Activated gamma-delta T cell treated with anti-CD3 and anti-CD28 coated beads, Interleukin-2, amount 50 U/mL, for 16 hours (primary cell): ENCODE data around the gene RIPOR1.
"Not testable (repeated sequence)": the region's sequence is repeated elsewhere in the genome, so short reads cannot be mapped to it uniquely, and the experiment has no call there.

Experiments used
- DNase-seq: peaks from one replicate; pipeline ENCODE4 v3.0.0-alpha.2; 2020; ENCODE audit warnings: low read depth

RIPOR1 gene

DNA sequence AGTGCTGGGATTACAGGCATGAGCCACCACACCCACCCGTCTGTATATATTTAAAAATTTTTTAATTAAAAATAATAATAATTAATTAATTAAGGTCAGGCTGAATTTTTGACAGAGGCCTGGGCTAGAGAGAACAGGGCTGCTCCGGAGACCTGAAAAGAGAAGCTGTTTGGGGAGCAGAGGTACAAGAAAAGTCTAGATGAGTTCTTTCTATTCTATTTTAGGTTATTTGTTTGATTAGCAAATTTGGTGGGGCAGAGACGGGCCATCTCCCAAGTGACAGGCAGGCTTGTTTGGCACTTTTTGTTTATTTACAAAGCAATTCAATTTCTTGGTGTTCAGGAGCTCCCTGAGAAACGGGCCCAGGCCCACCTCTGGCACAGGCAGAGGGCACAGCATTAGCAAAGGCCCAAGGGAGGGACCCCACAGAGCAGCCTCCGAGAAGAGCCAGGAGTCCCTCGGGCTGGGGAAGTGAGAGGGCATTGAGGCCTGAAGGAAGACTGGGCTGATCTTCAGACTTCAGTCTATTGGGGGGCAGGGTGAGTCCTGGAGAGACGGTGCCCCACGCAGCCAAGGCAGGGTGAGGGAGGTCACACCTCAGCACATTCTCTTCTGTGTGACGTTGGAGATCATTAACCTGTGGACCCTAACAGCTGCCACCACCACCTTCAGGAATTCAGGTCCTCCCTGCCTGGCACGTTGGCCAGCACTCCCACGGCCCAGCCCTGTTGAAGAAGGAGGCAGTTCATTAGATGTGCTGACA is 10.8 kb upstream of the RIPOR1 start:
- no peak for DNase-seq

DNA sequence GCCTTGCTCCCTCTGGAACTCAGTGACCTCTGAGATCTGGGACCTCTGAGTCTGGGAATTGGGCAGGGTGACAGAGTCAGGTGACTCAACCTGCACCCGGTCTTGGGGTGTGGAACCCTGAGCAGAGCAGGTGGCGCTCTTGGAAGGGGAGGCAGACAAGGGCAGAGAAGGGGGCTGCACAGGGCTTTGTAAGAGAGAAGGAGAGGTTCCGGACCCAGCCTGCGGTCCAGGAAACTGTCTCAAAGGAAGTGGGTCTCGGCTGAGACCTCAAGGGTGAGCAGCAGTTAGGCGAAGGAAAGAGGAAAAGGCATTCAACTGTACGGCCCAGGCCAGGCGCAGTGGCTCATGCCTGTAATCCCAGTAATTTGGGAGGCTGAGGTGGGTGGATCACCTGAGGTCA is 10.0 kb upstream of the RIPOR1 start:
- DNase-seq = no peak

DNA sequence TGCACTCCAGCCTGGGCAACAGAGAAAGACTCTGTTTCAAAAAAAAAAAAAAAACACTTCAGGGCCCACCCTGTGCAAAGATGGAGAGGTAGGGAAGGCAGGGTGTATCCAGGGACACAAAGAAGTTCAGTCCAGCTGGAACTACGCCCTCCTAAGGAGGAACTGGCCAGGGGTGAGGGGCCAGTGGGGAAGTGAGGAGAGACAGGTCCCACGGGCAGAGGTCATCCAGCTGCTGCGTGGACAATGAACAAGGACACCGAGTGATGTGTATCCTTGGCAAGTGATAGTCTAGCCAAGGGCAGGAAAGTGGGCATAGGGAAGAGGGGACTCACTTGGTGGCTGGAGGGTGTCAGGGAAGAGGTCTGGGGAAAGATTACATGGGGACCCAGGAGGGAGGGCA is 9.4 kb upstream of the RIPOR1 start:
- DNase-seq = no peak

DNA sequence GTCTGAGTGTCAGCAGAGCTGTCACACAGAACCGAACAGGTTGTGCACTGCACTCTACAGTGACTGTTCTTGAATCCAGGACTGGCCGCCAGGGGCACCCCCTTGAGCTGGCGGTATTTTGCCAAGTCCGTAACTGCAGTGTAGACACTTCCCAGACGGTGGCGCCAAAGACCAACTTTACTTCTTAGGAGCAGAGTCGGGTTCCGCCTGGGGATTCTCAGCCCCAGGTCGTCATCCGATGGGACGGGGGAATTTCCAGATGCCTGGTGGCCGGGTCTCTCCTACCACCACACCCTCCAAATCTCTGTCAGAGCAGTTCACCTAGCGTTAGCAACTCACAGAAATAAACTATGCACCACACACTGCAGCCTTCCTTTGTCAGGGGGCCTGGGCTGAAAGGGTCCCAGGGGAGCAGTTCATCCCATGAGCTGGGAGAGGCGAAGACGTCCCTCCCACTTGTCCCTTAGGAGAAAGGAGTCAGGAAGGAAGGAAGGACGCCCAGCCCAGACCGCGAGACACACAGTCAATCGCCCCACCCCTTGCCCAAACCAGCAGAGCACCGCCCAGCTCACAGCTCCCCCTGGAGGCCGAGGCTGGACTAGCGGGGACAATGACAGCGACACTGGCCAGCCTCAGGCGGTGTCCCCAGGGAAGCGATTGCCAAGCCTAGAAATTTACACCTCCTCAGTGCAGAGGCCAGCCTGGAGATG is 7.4 kb upstream of the RIPOR1 start:
- peak; percentile 96 for DNase-seq

DNA sequence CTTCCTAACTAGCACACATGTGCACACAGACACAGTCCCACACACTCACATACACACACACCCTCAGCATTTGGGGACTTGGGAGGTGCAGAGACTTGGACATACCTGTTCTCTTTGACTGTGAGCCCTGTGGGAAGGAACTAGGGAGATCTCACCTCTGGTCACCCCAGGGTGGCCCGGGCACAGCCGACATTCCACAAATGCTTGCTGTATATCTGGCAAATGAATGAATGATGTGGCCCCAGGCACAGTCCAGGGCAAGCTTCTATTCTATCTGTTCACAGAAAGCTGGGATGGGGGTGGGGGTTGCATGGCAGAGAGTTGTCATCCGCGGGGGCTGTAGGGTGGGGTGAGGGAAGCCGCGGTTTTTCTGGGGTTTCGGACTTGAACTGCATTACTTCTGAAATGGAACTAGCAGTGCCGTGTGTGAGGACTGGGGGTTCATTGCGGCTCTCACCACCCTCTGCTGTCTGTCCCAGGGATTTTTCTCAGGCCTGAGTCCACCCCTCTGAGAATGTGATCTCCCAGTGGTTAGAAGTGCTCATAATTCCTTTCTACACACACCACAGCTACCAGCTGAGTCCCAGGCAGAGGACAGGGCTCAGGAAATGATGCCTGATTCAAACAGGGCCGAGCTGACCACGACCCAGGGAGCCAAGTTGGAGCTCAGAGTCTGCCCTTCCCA is 3.3 kb upstream of the RIPOR1 start:
- DNase-seq = no peak

DNA sequence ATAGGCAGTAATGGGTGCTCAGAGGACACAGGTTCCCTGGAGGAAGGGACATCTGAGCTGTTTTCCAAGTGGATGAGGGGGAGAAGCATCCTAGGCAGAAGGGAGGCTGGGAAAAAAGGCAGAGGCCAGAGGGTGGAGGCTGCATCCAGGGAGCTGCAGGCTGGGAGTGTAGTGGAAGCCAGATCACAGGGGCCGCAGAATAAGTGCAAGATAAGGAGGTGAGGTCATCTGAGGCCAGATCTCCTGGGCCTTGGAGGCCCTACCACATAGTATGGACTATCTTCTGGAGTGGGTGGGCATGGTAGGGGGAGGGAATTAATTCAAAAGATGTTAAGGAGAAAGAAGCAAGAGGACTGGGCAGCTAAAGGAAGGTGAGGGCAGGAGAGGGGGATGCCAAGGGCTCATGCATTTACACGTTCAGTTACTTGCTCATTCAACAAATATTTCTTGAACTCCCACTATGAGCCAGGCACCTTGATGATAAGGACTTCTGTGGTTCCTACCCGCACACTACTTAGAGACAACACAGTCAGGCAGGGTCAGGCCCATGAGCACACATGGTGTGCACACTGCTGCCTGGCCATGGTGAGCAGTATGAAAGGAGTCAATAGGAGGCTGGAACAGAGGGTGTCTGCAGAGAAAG is 2.4 kb upstream of the RIPOR1 start:
- no peak for DNase-seq

DNA sequence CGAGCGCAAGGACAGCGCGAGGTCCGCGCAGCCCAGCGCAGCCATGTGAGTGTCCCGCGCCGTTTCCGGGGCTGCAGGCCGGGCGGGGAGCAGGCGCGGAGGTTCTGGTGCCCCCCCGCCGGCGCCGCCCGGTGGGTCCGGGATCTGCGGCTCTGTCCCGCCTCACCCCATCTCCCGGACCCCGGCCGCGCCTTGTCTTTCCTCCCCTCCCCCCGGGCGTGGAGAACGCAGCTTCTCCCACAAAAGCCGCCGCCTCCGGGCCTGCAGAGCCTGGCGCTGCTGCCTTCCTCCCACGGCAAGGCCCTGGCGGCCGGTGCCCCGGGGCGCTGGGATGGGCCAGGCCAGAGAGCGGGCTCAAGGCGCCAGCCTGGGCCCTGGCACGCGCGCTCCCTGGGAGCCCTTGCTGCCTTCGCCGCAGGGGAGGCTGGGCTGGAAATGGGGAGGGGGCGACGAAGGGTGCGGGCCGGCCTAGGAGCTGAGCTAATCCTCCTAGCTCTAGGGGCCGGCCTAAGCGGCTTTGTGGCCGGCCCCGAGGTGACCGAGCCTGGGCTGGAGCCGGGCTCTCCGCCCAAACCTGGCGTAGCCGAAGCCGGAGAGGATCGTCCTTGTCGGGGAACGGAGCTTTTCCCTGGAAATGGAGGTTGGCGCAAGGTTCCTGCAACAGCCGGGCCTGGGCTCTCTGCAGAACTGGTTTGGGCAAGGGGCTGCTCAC is 397 bp downstream of the RIPOR1 start:
- DNase-seq = no peak

DNA sequence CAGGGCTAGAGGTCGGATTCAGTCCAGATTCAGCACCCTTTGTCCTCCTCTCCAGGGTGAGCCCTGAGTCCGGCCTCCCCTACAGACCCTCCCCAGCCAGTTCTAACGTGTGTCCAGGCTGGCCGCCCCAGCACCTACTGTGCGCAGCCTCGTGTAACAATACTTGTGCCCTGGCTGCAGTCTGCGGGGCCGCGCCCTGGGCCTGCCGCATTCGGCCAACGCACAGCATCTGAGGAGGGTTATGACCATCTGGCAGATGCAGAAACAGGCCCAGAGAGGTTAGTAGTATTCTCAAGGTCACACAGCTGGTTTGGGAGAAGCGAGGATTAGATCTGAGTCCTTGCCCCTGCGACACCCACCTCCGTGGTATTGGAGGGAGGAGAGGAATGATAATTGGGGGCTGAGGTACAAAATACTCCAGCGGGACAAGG is 968 bp downstream of the RIPOR1 start:
- DNase-seq = no peak

DNA sequence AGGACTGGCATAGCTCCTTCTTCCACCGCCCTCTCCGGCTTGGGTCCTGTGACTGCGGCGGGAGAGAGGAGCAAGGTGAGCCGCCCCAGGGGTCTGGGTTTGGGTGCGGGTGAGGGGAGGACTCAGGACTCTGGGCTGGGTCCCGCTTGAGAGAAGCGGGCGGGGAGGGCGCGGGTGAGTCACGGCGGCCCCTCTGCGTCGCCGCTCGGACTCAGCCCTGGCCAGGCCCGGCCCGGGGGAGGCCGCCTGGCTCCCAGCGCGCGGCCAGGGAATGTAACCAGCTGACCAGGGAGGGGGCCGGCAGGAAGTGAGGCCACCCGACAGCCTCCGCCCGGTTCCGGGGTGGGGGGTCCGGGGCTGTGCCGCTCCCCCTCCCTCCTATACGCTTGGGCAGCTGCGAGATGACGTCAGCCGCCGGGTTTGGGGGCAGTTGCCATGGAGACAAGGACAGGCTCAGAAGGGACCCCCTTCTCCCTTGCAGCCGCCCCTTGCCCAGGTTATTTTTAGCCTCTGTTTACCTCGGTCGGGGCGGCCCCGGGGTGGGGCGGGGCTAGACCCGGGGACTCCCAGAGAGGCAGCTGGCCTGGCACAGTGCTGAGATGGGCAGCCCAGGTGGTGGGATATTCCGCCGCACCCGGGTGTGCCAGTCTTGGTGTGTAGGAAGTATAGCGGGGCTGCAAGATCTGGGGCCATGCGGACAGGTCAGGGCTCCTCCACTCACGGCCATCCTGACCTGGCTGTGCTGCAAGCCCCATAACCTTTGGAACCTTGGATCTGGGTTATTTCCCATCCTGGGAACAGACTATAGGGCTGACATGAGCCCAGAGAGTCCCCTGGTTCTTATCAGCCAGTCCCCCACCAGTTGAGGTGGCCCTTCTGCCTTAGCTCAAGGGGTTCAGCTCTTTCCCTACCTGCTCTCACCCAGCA is 1.6 kb downstream of the RIPOR1 start:
- DNase-seq = no peak

DNA sequence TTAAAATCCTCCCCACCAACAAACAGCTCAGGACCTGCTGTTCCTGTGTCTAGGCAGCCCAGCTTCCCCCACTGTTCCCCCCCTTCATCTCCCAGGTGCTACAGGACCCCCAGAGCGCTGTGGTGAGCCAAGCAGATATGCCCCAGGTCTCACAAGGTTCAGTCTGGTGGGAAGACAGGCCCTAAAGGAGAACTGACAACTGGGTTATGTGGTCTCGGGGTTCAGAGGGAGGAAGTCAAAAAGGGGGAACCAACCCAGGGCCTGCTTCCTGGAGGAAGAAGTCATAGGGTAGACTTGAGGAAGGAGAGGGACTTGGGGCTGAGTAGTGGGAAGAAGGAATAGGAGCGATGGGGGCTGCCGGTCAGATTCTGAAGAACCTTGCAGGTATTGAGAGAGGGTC is 2.6 kb downstream of the RIPOR1 start:
- DNase-seq = no peak

DNA sequence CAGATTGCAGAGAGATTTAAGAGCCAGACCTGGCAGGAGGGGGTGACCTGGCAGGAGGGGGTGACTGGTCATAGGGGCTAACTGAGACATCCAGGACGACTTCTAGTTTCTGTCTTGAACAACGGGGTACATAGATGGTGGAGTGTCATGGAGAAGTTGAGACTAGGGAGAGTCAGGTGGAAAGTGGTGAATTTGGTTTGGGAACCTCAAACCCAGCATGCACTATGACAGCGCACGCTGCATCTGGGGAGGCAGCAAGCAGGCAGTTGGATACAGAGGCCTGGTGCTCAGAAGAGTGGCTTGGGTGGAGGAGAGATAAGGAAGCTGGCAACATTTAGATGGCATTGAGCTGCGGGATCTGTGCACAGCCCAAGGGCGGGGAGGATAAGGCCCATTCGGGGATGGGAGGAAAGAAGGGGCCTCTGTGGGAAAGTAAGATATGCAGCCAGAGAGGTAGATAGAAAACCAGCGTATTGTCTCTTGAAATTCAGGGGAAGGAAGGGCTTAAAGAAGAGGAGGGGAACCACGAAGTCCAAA is 4.5 kb downstream of the RIPOR1 start:
- DNase-seq = no peak

DNA sequence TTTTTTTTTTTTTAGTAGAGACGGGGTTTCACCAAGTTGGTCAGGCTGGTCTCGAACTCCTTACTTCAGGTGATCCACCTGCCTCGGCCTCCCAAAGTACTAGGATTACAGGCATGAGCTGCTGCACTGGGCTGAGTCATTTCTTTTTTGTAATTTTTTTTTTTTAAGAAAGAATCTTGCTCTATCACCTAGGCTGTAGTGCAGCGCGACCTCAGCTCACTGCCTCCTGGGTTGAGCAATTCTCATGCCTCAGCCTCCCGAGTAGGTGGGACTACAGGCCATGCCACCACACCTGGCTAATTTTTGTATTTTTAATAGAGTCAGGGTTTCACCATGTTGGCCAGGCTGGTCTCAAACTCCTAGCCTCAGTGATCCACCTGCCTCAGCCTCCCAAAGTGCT is 5.4 kb downstream of the RIPOR1 start:
- not testable (repeated sequence) for DNase-seq

DNA sequence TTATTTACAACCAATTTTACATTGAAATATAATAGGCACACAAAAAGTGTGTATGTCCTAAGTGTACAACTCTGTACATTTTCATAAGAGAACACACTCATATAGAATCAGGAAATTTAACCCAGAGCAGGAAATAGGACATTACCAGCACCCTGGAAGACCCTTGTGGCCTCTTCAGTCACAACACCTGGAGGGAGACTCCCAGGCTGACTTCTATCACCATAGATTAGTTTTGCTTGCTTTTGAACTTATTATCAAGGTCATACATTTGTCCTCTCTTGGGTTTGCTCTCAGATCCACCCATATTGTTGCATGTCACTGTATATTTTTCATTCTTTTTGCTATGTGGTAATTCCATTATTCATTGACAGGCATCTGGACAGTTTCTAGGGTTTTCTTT is 5.8 kb downstream of the RIPOR1 start:
- no peak for DNase-seq

DNA sequence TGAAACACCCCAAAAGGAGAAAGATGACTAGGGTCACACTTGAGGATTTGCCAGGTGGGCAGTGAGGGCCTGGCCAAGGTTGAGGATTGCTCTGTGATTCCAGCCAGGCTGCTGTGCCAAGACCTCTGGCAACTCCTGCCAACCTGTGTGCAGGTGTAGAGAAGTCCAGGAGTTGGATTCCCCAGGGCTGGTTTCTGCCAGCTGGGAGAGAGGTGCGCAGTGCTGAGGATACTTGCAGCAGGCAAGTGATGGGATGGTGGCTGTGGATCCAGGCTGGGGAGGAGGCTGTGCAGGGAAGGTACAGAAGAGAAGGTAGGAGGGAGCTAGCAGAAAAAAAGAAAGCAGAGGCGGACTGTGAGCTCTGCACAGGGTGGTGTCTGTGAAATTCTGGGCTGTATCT is 6.6 kb downstream of the RIPOR1 start:
- no peak for DNase-seq

DNA sequence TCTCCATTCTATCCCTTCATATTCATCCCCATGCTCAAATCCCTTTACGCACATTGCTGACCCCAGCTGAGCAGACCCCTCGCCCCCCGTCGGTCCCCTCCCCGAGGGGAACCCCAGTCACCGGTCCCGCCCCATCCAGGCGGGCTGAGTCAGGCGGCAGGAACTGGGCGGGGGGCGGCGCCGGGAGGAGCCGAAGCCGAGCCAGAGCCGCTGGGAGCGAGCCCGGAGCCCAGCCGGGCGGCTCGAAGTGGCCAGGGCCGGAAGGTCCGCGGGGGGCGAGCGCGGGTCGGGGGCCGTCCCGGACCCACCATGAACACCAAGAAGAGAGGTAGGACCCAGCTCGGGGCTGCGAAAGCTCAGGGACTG is 8.6 kb downstream of the RIPOR1 start:
- DNase-seq = no peak

DNA sequence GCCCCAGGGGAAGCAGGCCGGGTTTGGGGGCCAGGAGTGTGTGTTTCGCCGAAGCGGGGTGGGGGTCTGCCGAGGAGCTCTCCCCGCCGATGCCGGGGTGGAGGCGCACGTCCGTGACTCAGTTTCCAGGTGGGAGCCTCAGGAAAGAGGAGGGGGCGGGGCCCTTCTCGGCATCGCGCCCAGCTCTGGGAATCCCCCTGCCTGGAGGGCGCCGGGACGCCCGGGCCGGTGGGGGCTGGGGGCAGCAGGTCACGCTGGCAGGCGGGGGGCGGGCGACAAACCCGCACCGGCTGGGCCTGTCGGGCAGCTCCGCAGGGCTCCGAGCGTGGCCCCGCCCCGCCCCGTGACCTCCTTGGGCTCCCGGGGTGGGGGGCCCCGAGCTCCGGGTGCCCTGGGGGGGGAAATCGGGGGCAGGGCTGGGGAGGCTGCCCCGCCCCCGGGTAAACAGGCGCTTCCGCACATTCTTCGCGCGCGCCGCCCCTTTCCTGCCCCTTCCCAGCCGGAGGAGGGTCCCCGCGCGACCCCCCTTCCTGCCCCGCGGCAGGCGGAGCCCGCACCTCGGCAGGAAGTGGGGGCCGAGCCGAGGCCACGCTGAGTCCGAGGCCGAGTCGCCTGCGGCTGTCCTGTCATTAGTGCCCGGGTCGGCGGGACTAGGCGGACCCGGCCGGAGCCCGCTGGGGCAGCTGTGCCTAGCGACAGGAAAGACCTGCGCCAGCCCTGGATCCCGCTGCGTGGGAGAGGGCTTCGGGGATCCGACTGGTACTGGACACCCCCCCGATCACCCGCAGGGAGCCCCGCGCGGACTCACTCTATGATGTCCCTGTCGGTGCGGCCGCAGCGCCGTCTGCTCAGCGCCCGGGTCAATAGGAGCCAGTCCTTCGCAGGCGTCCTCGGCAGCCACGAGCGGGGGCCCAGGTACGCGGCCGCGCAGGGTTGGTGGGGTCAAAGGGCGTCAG is 9.3 kb downstream of the RIPOR1 start:
- peak; percentile 33 for DNase-seq

DNA sequence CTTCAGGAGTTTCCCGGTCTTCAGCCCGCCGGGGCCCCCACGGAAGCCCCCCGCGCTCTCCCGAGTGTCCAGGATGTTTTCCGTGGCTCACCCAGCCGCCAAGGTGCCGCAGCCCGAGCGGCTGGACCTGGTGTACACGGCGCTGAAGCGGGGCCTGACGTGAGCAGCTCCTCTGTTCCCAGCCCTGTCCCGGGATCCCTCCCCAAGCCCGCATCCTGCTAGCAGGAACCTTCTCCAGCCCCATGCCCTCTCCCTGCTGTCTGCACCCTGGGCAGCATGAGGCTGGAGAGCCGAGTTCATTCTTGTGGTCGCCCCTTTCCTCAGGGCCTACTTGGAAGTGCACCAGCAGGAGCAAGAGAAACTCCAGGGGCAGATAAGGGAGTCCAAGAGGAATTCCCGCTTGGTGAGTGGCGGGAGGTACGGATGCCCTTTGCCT is 10.1 kb downstream of the RIPOR1 start:
- no peak for DNase-seq

DNA sequence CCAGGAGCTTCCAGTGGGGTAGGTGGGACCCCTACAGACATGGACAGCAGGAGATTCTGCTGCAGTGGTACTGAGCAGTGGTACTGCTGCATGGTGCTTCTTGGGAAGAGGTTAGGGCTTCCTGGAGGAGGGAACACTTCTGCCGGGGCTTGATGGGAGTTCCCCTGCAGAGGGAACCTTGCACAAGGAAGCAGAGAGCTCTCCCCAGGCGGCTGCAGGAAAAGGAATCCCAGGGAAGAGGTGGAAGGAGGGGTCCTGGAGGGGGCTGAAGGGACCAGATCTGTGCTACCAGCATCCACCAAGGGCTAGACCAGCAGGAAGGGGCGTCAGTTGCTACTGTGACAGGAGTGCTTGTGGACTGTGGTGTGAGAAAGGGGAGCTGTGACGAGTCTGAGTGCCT is 10.6 kb downstream of the RIPOR1 start:
- no peak for DNase-seq
